Calu3 (cell line): Measurements from ENCODE around the gene TXNDC5. TPM values are rescaled to one million over a fixed set of nuclear protein-coding genes. Genes with fewer than 3 reads are reported as not detected.

ENCODE experiments used
- BruUV-seq: library from RNA; stranded (reverse); fragments of 400-500 nt; replicated peaks from 2 replicates; lab custom pipeline; 2021; lab: Mats Ljungman, UMichigan
- CTCF ChIA-PET: fragments of 300-600 bp; sonication (Branson Sonifier 250); formaldehyde crosslinking; loops from one replicate; lab custom pipeline; 2022; ENCODE audit warnings: antibody characterized with exemption; lab: Charles Lee
- DNase-seq: peaks from one replicate; pipeline ENCODE4 v3.0.0; 2022
- H3K27ac Mint-ChIP-seq: one replicate; pipeline ENCODE4 v1.8.0; 2022; ENCODE audit warnings: mixed read lengths; ENCODE audit not compliant: unreplicated experiment
- H3K27me3 Mint-ChIP-seq: one replicate; pipeline ENCODE4 v1.8.0; 2022; ENCODE audit warnings: mixed read lengths; ENCODE audit not compliant: unreplicated experiment
- H3K36me3 Mint-ChIP-seq: one replicate; pipeline ENCODE4 v1.8.0; 2022; ENCODE audit warnings: mild to moderate bottlenecking, moderate library complexity, mixed read lengths; ENCODE audit not compliant: insufficient read depth, unreplicated experiment
- H3K4me1 Mint-ChIP-seq: one replicate; pipeline ENCODE4 v1.8.0; 2022; ENCODE audit warnings: mild to moderate bottlenecking, low read depth, mixed read lengths; ENCODE audit not compliant: unreplicated experiment
- H3K4me3 Mint-ChIP-seq: one replicate; pipeline ENCODE4 v1.8.0; 2022; ENCODE audit warnings: mild to moderate bottlenecking, low read depth, moderate library complexity, mixed read lengths; ENCODE audit not compliant: unreplicated experiment
- H3K9me3 Mint-ChIP-seq: one replicate; pipeline ENCODE4 v1.8.0; 2022; ENCODE audit warnings: low read depth, mixed read lengths; ENCODE audit not compliant: unreplicated experiment
- intact Hi-C: fragments of 100-400 bp; cut with micrococcal nuclease; formaldehyde crosslinking; loops from one replicate; pipeline ENCODE4 v1.10.0; 2022; ENCODE audit not compliant: unreplicated experiment
- total RNA-seq: library from RNA; stranded (reverse); gene quantifications from 2 replicates; pipeline ENCODE4 v1.2.3, GENCODE V29; 2022
- TF ChIP-seq, protein P1 (sequence below): fragments of 200-600 bp; IDR thresholded peaks from one replicate; pipeline ENCODE4 v1.8.0; 2022; ENCODE audit warnings: antibody characterized with exemption; ENCODE audit not compliant: unreplicated experiment

The TXNDC5 gene
- total RNA-seq, 1 experiment from 2014 or later: 111 TPM

DNA sequence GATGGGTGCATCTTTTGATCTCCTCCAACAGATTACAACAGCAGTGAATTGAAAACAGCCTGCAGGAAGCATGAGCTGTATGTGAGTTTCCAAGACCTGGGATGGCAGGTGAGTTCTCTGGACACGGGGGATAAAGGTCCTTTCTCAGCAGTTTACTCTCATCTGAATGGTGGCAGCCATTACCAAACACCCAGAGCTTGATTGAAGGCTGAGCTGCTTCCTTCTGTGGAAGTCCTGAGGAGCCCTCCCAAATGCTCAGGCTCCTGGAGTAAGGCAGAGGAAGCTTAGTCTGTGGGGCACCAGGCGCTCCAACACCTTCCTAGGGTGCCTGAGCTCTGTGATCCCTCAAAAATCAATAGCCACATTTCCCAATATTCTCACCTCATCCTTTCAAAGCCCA is 31.5 kb downstream of the TXNDC5 start:
- Mint-ChIP-seq H3K36me3 (peaks cover 14% of the 10 kb centered on the region), H3K27ac (no peak overlapping the region), H3K4me3 (no peak overlapping the region), H3K9me3 (no peaks in the 10 kb centered on the region), H3K4me1 (peaks cover 32% of the 10 kb centered on the region), H3K27me3 (no peaks in the 10 kb centered on the region)
- no peak for DNase-seq
- BruUV-seq: no TSS peak
- intact Hi-C loops: no loop called here
- CTCF ChIA-PET: interaction anchor here (0.5 kb wide), 1 partner anchor 66 kb away, joined by 3 read pairs; no protein-coding TSS in a partner anchor
- TF ChIP-seq, protein P1, sequence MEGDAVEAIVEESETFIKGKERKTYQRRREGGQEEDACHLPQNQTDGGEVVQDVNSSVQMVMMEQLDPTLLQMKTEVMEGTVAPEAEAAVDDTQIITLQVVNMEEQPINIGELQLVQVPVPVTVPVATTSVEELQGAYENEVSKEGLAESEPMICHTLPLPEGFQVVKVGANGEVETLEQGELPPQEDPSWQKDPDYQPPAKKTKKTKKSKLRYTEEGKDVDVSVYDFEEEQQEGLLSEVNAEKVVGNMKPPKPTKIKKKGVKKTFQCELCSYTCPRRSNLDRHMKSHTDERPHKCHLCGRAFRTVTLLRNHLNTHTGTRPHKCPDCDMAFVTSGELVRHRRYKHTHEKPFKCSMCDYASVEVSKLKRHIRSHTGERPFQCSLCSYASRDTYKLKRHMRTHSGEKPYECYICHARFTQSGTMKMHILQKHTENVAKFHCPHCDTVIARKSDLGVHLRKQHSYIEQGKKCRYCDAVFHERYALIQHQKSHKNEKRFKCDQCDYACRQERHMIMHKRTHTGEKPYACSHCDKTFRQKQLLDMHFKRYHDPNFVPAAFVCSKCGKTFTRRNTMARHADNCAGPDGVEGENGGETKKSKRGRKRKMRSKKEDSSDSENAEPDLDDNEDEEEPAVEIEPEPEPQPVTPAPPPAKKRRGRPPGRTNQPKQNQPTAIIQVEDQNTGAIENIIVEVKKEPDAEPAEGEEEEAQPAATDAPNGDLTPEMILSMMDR: no peak

DNA sequence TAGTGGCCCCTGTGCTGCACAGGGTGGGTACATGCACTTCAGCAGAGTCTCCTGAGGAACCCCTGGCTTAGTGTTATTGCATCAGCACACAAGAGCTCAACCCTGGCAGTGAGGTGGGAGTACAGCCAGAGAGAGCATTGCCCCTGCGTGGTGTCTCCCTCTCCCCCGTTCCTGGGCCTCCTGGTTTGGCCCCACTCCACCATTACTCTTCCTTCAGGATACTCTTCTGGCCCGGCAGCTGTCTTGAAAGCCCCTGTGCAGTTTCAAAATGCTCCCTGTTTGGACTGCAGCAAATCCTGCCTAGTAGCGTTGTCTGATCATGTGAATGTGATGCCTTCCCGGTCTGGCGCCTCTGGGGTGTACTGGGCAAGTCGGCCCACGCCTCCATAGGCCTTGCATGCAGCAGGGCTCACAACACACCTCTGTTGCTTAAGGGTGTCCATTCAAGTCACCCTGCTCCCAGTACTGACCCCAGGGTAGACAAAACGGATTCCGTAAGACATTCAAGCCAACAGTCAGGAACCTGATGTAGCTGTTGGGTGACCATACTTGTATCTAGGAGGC is 32.1 kb downstream of the TXNDC5 start:
- no TSS peak for BruUV-seq
- intact Hi-C loops: no loop called here
- CTCF ChIA-PET: interaction anchor here (0.5 kb wide), 1 partner anchor 28 kb away, joined by 5 read pairs; no protein-coding TSS in a partner anchor

DNA sequence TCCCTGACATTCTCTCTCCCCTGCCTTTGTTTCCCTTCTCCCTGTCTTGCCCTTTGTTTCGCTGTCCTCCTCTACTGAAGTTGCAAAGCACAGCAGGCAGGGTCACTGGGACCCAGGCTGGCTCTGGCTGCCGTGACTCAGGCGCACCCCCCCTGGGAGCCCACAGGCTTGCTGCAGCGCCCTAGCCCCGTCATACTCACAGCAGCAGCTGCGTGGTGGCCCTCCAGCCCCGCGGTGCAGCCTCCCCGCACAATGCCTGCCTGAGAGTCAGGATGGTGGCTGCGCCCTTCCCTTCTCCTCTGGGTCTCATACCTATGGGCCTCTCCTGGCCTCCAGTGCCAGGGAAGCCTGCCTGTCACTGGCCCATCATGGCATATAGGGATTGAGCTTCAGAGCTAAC is 41.7 kb downstream of the TXNDC5 start:
- no peak for DNase-seq
- Mint-ChIP-seq H3K9me3 (peaks cover 3% of the 10 kb centered on the region), H3K4me3 (no peak overlapping the region), H3K27me3 (peaks cover 13% of the 10 kb centered on the region), H3K4me1 (no peaks in the 10 kb centered on the region), H3K27ac (no peak overlapping the region), H3K36me3 (no peaks in the 10 kb centered on the region)
- TF ChIP-seq, protein P1: no peak
- intact Hi-C loops: no loop called here
- BruUV-seq: no TSS peak
- CTCF ChIA-PET: no interaction called here

More for the DNA sequence above, 32.1 kb downstream of the TXNDC5 start:
- H3K4me1 Mint-ChIP-seq: peaks cover 26% of the 10 kb centered on the region
- no peaks in the 10 kb centered on the region for H3K27me3 Mint-ChIP-seq
- H3K9me3 Mint-ChIP-seq: peaks cover 3% of the 10 kb centered on the region
- TF ChIP-seq, protein P1: no peak
- H3K27ac Mint-ChIP-seq: no peak overlapping the region
- no peak for DNase-seq
- H3K36me3 Mint-ChIP-seq: peaks cover 9% of the 10 kb centered on the region
- H3K4me3 Mint-ChIP-seq: no peak overlapping the region

DNA sequence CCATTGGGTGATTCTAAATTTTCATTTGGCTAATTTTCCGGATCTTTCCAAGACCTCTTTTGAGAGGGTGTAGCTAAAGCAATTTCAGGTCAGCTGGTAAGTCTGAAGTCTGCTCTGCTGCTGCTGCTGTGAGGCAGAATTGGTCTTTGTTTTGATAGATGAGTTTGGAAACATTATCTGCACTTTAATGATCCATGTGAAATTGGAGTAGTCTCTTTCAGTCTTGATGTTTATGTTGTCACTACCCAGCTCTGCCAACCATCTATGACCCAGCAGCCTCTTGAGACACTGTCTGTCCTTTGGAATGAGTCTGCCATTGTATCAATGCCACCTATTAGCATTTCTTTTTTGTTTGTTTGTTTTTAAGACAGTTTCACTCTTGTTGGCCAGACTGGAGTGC is 44.1 kb downstream of the TXNDC5 start:
- TF ChIP-seq, protein P1: no peak
- CTCF ChIA-PET: no interaction called here
- intact Hi-C loops: no loop called here
- no peaks in the 10 kb centered on the region for H3K4me1 Mint-ChIP-seq
- DNase-seq: no peak
- no peaks in the 10 kb centered on the region for H3K9me3 Mint-ChIP-seq
- no peak overlapping the region for H3K4me3 Mint-ChIP-seq
- peaks cover 13% of the 10 kb centered on the region for H3K27me3 Mint-ChIP-seq
- H3K27ac Mint-ChIP-seq: no peak overlapping the region
- H3K36me3 Mint-ChIP-seq: no peaks in the 10 kb centered on the region
- BruUV-seq: no TSS peak
